GM12878 (cell line): Measurements from ENCODE around the gene BCAS4. TPM values are rescaled to one million over a fixed set of nuclear protein-coding genes. Genes with fewer than 3 reads are reported as not detected.

Experiments
- ATAC-seq: fragments of 200-7000 bp; cut with Tn5 transposase; 3 replicates; pipeline ENCODE4 v1.9.1; 2020; ENCODE audit warnings: mild to moderate bottlenecking, moderate library complexity
- BruUV-seq: library from RNA; stranded (reverse); fragments of 400-500 nt; replicated peaks from 2 replicates; lab custom pipeline; 2021; lab: Mats Ljungman, UMichigan
- CTCF ChIA-PET: fragments of 300-600 bp; sonication (Branson Sonifier 250); formaldehyde crosslinking; extraction: SDS; loops from one replicate; lab custom pipeline; 2021; ENCODE audit warnings: inconsistent platforms; lab: Yijun Ruan, JAX
- POLR2A ChIA-PET: fragments of 350-600 bp; formaldehyde crosslinking; extraction: SDS; loops from one replicate; lab custom pipeline; 2021; ENCODE audit warnings: inconsistent platforms; lab: Charles Lee
- RAD21 ChIA-PET: fragments of 300-600 bp; sonication (Branson Sonifier 250); formaldehyde crosslinking; loops from one replicate; lab custom pipeline; 2023; ENCODE audit warnings: antibody characterized with exemption; ENCODE audit not compliant: unreplicated experiment; lab: Charles Lee
- SMC1A ChIA-PET: fragments of 300-600 bp; sonication (Branson Sonifier 250); formaldehyde crosslinking; loops from one replicate; lab custom pipeline; 2023; ENCODE audit not compliant: unreplicated experiment, uncharacterized antibody; lab: Charles Lee
- DNase-seq: peaks from one replicate; pipeline ENCODE4 v3.0.0-alpha.2; 2011; ENCODE audit warnings: low read depth, low spot score
- FAIRE-seq: peaks from 3 replicates; lab custom pipeline; 2011; peaks lifted over from hg19 to GRCh38; lab: Jason Lieb, UNC
- H2AFZ ChIP-seq: 2 replicates; pipeline ENCODE4 v1.6.0; 2011; ENCODE audit warnings: low read depth, low read length, control low read depth; ENCODE audit not compliant: control insufficient read depth
- H3K27ac ChIP-seq: 2 replicates; pipeline ENCODE4 v1.5.1; 2011; ENCODE audit warnings: control low read depth; ENCODE audit not compliant: control insufficient read depth, insufficient read depth
- H3K27me3 ChIP-seq, 2 experiments: replicated peaks in 1 of 2; 2 replicates each; pipeline versions ENCODE4 v1.6.0 to v1.6.1; 2011; ENCODE audit warnings: low read length in 1 of 2; ENCODE audit not compliant: control insufficient read depth in 2 of 2, insufficient read depth in 2 of 2
- H3K36me3 ChIP-seq, 2 experiments: 2 replicates each; pipeline ENCODE4 v1.5.1; 2011; ENCODE audit warnings: low read length in 1 of 2; ENCODE audit not compliant: control insufficient read depth in 2 of 2, insufficient read depth in 2 of 2
- H3K4me1 ChIP-seq: 2 replicates; pipeline ENCODE4 v1.6.1; 2011; ENCODE audit warnings: mild to moderate bottlenecking, low read length, moderate library complexity, mixed read lengths; ENCODE audit not compliant: control insufficient read depth, insufficient read depth
- H3K4me2 ChIP-seq: 2 replicates; pipeline ENCODE4 v1.6.0; 2011; ENCODE audit warnings: control low read depth; ENCODE audit not compliant: control insufficient read depth, insufficient read depth
- H3K4me3 ChIP-seq: fragments of 200-600 bp; sonication (generic); 2 replicates; pipeline ENCODE4 v1.5.1; 2016
- H3K79me2 ChIP-seq: 2 replicates; pipeline ENCODE4 v1.6.0; 2011; ENCODE audit warnings: low read length; ENCODE audit not compliant: control insufficient read depth, insufficient read depth
- H3K9ac ChIP-seq: 2 replicates; pipeline ENCODE4 v1.8.0; 2011; ENCODE audit warnings: low read length, control low read depth, mixed read lengths; ENCODE audit not compliant: control insufficient read depth, insufficient read depth
- H3K9me3 ChIP-seq: replicated peaks from 3 replicates; pipeline ENCODE4 v1.5.1; 2011; ENCODE audit warnings: mild to moderate bottlenecking, low read length; ENCODE audit not compliant: control insufficient read depth, insufficient read depth
- H4K20me1 ChIP-seq: 2 replicates; pipeline ENCODE4 v1.6.0; 2011; ENCODE audit not compliant: control insufficient read depth, insufficient read depth
- CEBPB ChIP-seq, 2 experiments: fragments of 150-350 bp in 1 of 2; IDR thresholded peaks; 2 replicates each; pipeline ENCODE4 v1.6.1; 2012 to 2014; ENCODE audit warnings: low read depth in 2 of 2, low read length in 2 of 2, borderline replicate concordance in 1 of 2, inconsistent platforms in 1 of 2
- CHD1 ChIP-seq: IDR thresholded peaks from 2 replicates; pipeline ENCODE4 v1.6.1; 2012; ENCODE audit warnings: low read depth, low read length, improper control_type of control experiment
- CREB1 ChIP-seq: IDR thresholded peaks from 2 replicates; pipeline ENCODE4 v1.6.1; 2012; ENCODE audit warnings: low read depth, mild to moderate bottlenecking, inconsistent platforms
- HDGF ChIP-seq: fragments of 450-650 bp; IDR thresholded peaks from 2 replicates; pipeline ENCODE4 v1.6.1; 2016; ENCODE audit warnings: antibody characterized with exemption
- JUND ChIP-seq: IDR thresholded peaks from 2 replicates; pipeline ENCODE4 v1.6.1; 2012; ENCODE audit warnings: low read depth, mild to moderate bottlenecking, low read length, improper control_type of control experiment, moderate library complexity
- KAT2A ChIP-seq: conservative IDR thresholded peaks from 2 replicates; pipeline ENCODE4 v1.6.1; 2011; ENCODE audit warnings: low read depth, low read length; ENCODE audit not compliant: control insufficient read depth
- MEF2B ChIP-seq: fragments of 450-650 bp; IDR thresholded peaks from 2 replicates; pipeline ENCODE4 v1.6.1; 2018; ENCODE audit warnings: mild to moderate bottlenecking, moderate library complexity; ENCODE audit not compliant: partially characterized antibody, poor library complexity, severe bottlenecking
- PML ChIP-seq: IDR thresholded peaks from 2 replicates; pipeline ENCODE4 v1.6.1; 2012; ENCODE audit warnings: low read length, inconsistent platforms
- RFX5 ChIP-seq: IDR thresholded peaks from 2 replicates; pipeline ENCODE4 v1.6.1; 2011; ENCODE audit warnings: low read depth, low read length, improper control_type of control experiment
- SIX5 ChIP-seq: IDR thresholded peaks from 2 replicates; pipeline ENCODE4 v1.6.1; 2011; ENCODE audit warnings: mild to moderate bottlenecking, low read depth, low read length, moderate library complexity; ENCODE audit not compliant: severe bottlenecking
- WGBS: methylation state at CpG from one replicate; pipeline ENCODE4 v1.1.6; 2016; ENCODE audit warnings: low lambda C conversion rate; ENCODE audit not compliant: insufficient replicate concordance, insufficient coverage; ENCODE audit errors: missing lambda C conversion rate; 5-methylcytosine and 5-hydroxymethylcytosine counted together
- in situ Hi-C: fragments of 300-500 bp; cut with MboI; formaldehyde crosslinking; loops from 9 replicates; pipeline ENCODE4 v1.14.3; 2018; ENCODE audit warnings: mixed read lengths
- intact Hi-C: fragments of 100-400 bp; cut with micrococcal nuclease; formaldehyde crosslinking; loops from one replicate; pipeline ENCODE4 v1.14.2; 2022; ENCODE audit not compliant: unreplicated experiment
- polyA plus RNA-seq, 11 experiments: library from polyadenylated mRNA; depleted of rRNA in 4 of 11; unstranded in 6 of 11; stranded (reverse) in 5 of 11; fragments of >200 nt; fragmentation: Nextera tagmentation in 4 of 11; fragmentation: Illumina TruSeq in 1 of 11; extraction: Ambion mirVana in 4 of 11; extraction: Trizol in 1 of 11; gene quantifications; 1 replicate in 1 of 11; 2 replicates in 10 of 11; pipeline versions ENCODE4 v1.2.1 to v1.2.3, GENCODE V29; 2011 to 2016; ENCODE audit warnings: inconsistent platforms in 2 of 11, missing spikeins in 2 of 11, low read depth in 1 of 11
- total RNA-seq, 4 experiments: library from RNA; depleted of rRNA in 3 of 4; stranded (reverse); fragments of >200 nt in 3 of 4; fragmentation: Illumina TruSeq in 1 of 4; extraction: Trizol in 1 of 4; gene quantifications; 2 replicates each; pipeline versions ENCODE4 v1.2.1 to v1.2.3, GENCODE V29; 2013 to 2021
- TF ChIP-seq, protein P1 (sequence below): IDR thresholded peaks from 2 replicates; pipeline ENCODE4 v1.6.1; 2012; ENCODE audit warnings: mild to moderate bottlenecking, low read depth, low read length
- TF ChIP-seq, protein P2 (sequence below): IDR thresholded peaks from 2 replicates; pipeline ENCODE4 v1.6.1; 2012; ENCODE audit warnings: low read depth, low read length, improper control_type of control experiment

BCAS4 gene
- total and polyA plus RNA-seq, 10 of the 15 experiments (the other 5 are each of a cell fraction or from before 2014, with no cell fraction given): 14.8 to 214 (median 65.3) TPM

DNA sequence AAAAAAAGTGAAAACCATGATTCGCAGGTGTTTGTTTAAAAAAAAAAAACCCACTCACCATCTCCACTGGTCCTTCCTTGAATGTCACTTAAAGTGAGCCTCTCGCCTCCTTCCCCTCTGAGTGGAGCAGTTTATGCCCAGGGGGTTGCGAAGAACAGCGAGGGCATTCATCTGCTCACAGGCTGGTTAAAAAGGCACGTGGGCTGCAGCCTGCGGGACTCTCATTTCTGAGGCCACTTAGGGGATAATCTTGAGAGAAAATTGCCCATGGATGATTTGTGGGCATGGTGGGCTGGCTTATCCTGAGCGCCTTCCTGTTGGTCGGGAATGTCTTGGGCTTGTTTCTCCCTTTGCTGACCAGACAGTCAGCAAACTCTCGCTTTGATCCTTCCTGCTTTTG lies 18.9 kb downstream of the BCAS4 start:
- no peak for TF ChIP-seq RFX5
- TF ChIP-seq, protein P1, sequence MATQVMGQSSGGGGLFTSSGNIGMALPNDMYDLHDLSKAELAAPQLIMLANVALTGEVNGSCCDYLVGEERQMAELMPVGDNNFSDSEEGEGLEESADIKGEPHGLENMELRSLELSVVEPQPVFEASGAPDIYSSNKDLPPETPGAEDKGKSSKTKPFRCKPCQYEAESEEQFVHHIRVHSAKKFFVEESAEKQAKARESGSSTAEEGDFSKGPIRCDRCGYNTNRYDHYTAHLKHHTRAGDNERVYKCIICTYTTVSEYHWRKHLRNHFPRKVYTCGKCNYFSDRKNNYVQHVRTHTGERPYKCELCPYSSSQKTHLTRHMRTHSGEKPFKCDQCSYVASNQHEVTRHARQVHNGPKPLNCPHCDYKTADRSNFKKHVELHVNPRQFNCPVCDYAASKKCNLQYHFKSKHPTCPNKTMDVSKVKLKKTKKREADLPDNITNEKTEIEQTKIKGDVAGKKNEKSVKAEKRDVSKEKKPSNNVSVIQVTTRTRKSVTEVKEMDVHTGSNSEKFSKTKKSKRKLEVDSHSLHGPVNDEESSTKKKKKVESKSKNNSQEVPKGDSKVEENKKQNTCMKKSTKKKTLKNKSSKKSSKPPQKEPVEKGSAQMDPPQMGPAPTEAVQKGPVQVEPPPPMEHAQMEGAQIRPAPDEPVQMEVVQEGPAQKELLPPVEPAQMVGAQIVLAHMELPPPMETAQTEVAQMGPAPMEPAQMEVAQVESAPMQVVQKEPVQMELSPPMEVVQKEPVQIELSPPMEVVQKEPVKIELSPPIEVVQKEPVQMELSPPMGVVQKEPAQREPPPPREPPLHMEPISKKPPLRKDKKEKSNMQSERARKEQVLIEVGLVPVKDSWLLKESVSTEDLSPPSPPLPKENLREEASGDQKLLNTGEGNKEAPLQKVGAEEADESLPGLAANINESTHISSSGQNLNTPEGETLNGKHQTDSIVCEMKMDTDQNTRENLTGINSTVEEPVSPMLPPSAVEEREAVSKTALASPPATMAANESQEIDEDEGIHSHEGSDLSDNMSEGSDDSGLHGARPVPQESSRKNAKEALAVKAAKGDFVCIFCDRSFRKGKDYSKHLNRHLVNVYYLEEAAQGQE: no peak
- no peak for TF ChIP-seq PML
- no peak for TF ChIP-seq KAT2A
- TF ChIP-seq HDGF: no peak
- TF ChIP-seq SIX5: no peak
- no peak for TF ChIP-seq JUND
- no peak for TF ChIP-seq CREB1
- TF ChIP-seq CHD1: no peak
- no peak for TF ChIP-seq CEBPB (IDR thresholded peaks at IDR 0.05; ENCODE audit: borderline replicate concordance in 1 of 2, low read depth in 2 of 2, low read length in 2 of 2)
- TF ChIP-seq MEF2B: no peak
- TF ChIP-seq, protein P2, sequence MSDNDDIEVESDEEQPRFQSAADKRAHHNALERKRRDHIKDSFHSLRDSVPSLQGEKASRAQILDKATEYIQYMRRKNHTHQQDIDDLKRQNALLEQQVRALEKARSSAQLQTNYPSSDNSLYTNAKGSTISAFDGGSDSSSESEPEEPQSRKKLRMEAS: no peak
- in situ Hi-C loops: loop anchor here (10.0 to 25.0 kb wide), 2 partner anchors 591 to 1374 kb away; partner anchors contain the start of gene ZFP64
- Histone ChIP-seq H3K27me3 (no peaks in the 10 kb centered on the region), H4K20me1 (no peaks in the 10 kb centered on the region), H2AFZ (no peak overlapping the region), H3K4me2 (peak overlapping the region; percentile 82), H3K9me3 (no peaks in the 10 kb centered on the region; the same call in 2 of the 3 replicates), H3K9ac (no peak overlapping the region), H3K4me3 (no peak overlapping the region), H3K27ac (peak overlapping the region; percentile 95), H3K36me3 (peaks cover 1 to 2% of the 10 kb centered on the region in 2 experiments; a peak in 1 of 4 replicates), H3K79me2 (peaks cover 82% of the 10 kb centered on the region), H3K4me1 (peaks cover 83% of the 10 kb centered on the region)
- ATAC-seq: no peak
- BruUV-seq: no TSS peak
- ChIA-PET CTCF (interaction anchor here (1.4 to 2.3 kb wide), 3 partner anchors 20 to 118 kb away, joined by 3 to 15 read pairs (median 8); partner anchors contain the start of genes ADNP and BCAS4), POLR2A (interaction anchor here (1.7 to 4.0 kb wide), 3 partner anchors 12 to 19 kb away, joined by 7 to 26 read pairs (median 9); partner anchors contain the start of gene BCAS4), SMC1A (interaction anchor here (0.8 to 8.3 kb wide), 2 partner anchors 10 to 17 kb away, joined by 3 to 119 read pairs; partner anchors contain the start of gene BCAS4), RAD21 (interaction anchor here (1.2 to 11.4 kb wide), 4 partner anchors 8 to 117 kb away, joined by 4 to 141 read pairs (median 6); partner anchors contain the start of genes ADNP and BCAS4)
- no peak for DNase-seq
- intact Hi-C loops: no loop called here
- WGBS: 74% methylated on average over 9 of the region's 9 CpGs
- FAIRE-seq: no peak
